ENCODE results near the gene MYH11.
"Not testable (repeated sequence)": the region's sequence is repeated elsewhere in the genome, so short reads cannot be mapped to it uniquely, and the experiment has no call there.

Gene MYH11

GRCh38 chr16:15714393-15715172 is 142.2 kb downstream of the MYH11 start:
- TF ChIP-seq JUND (IDR thresholded peaks at IDR 0.05; ENCODE audit: low read depth), result no peak
- in situ Hi-C loops (cut with HindIII; ENCODE audit: low pct_unique_long_range_greater_than_20kb, low sequenced_read_pairs), result no loop called here
- DNase-seq (ENCODE audit: low read depth in 1 of 2, low spot score in 1 of 2), result no peak

DNA sequence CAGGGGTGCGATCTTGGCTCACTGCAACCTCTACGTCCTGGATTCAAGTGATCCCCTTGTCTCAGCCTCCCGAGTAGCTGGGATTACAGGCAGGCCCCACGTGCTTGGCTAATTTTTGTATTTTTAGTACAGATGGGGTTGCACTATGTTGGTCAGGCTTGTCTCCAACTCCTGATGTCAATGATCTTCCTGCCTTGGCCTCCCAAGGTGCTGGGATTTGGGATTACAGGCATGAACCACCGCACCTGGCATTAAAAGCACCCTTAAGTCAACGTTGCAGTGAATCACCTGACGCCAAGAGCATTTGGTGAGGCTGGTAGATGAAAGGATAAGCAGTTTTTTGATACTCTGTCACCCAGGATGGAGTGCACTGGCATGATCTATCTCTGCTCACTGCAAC is 147.8 kb downstream of the MYH11 start:
- DNase-seq (ENCODE audit: low read depth in 1 of 2, low spot score in 1 of 2), result no peak
- TF ChIP-seq JUND (IDR thresholded peaks at IDR 0.05; ENCODE audit: low read depth), result no peak
- in situ Hi-C loops (cut with HindIII; ENCODE audit: low pct_unique_long_range_greater_than_20kb, low sequenced_read_pairs), result no loop called here

- DNase-seq (ENCODE audit: low read depth in 1 of 2, low spot score in 1 of 2), result no peak
- no peak for TF ChIP-seq JUND (IDR thresholded peaks at IDR 0.05; ENCODE audit: low read depth)
- in situ Hi-C loops (cut with HindIII; ENCODE audit: low pct_unique_long_range_greater_than_20kb, low sequenced_read_pairs), result no loop called here
Measured at GRCh38 chr16:15708096-15708495, 148.7 kb downstream of the MYH11 start.

DNA sequence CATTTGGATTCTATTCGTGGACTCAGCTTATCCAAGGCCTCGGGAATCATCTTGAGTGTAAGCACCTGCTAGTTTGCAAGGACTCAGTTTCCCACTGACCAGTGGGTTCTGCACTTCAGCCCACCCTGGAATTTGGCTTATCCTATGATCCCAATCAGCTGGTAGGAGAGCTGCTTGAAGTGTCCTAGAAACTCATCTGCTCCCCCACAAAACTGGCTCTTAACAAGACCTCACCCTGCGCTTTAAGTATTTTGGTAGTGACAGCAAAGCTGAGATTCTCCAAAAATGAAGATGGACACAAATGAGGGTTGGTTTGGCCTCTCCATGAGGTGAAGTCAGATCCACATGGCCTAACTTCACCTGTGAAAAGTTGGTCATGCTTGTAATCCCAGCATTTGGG is 149.5 kb downstream of the MYH11 start:
- DNase-seq (ENCODE audit: low read depth in 1 of 2, low spot score in 1 of 2), result no peak
- in situ Hi-C loops (cut with HindIII; ENCODE audit: low pct_unique_long_range_greater_than_20kb, low sequenced_read_pairs), result no loop called here
- TF ChIP-seq JUND (IDR thresholded peaks at IDR 0.05; ENCODE audit: low read depth), result no peak

- no peak for TF ChIP-seq JUND (IDR thresholded peaks at IDR 0.05; ENCODE audit: low read depth)
- in situ Hi-C loops (cut with HindIII; ENCODE audit: low pct_unique_long_range_greater_than_20kb, low sequenced_read_pairs), result no loop called here
- DNase-seq (ENCODE audit: low read depth in 1 of 2, low spot score in 1 of 2), result no peak
Measured at GRCh38 chr16:15705064-15705565, 151.7 kb downstream of the MYH11 start.

- in situ Hi-C loops (cut with HindIII; ENCODE audit: low pct_unique_long_range_greater_than_20kb, low sequenced_read_pairs), result no loop called here
- peak; percentile 59 to 73 for DNase-seq (ENCODE audit: low read depth in 1 of 2, low spot score in 1 of 2)
- TF ChIP-seq JUND (IDR thresholded peaks at IDR 0.05; ENCODE audit: low read depth), result no peak
Measured at GRCh38 chr16:15704545-15704987, 152.3 kb downstream of the MYH11 start.

- no peak for DNase-seq (ENCODE audit: low read depth in 1 of 2, low spot score in 1 of 2)
- no peak for TF ChIP-seq JUND (IDR thresholded peaks at IDR 0.05; ENCODE audit: low read depth)
- in situ Hi-C loops (cut with HindIII; ENCODE audit: low pct_unique_long_range_greater_than_20kb, low sequenced_read_pairs), result no loop called here
Measured at GRCh38 chr16:15703029-15703736, 153.6 kb downstream of the MYH11 start.

GRCh38 chr16:15701975-15702970 is 154.6 kb downstream of the MYH11 start:
- in situ Hi-C loops (cut with HindIII; ENCODE audit: low pct_unique_long_range_greater_than_20kb, low sequenced_read_pairs), result no loop called here
- no peak for DNase-seq (ENCODE audit: low read depth in 1 of 2, low spot score in 1 of 2)
- no peak for TF ChIP-seq JUND (IDR thresholded peaks at IDR 0.05; ENCODE audit: low read depth)

DNA sequence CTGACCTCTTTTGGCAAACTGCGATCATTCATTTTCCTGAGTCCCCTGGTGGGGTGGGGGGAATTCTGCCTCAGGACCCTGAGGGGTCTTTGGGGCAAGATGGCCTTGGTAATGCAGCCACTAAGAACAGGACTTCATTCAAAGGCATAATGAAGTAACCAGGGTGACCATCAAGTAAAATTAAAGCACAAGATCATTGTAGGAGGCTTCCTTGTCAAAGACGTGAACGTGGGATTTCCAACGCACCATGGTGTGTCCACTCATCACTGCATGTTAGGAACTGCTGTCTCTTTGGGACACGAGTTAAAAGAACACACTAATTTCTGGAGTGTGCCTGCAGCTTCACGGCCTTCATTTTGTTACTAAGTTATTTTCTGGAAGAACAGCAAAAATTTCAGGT is 155.5 kb downstream of the MYH11 start:
- in situ Hi-C loops (cut with HindIII; ENCODE audit: low pct_unique_long_range_greater_than_20kb, low sequenced_read_pairs), result no loop called here
- no peak for TF ChIP-seq JUND (IDR thresholded peaks at IDR 0.05; ENCODE audit: low read depth)
- DNase-seq (ENCODE audit: low read depth in 1 of 2, low spot score in 1 of 2), result no peak

DNA sequence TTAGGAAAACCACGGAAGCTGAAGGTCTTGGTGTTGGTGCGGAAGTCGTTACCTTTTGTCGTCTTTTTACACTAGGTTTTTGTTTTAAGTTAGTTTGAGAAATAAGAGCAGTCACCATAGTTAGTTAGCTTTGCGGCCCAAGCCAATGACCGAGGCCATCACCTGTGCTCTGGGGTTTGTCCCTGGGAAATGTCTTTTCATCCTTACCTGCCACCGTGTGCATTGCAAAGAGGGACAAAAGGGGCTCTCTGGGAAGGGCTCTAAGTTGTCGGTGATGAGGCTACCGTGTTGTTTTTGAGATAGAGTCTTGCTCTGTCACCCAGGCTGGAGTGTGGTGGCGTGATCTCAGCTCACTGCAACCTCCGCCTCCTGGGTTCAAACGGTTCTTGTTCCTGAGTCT is 157.0 kb downstream of the MYH11 start:
- no peak for DNase-seq (ENCODE audit: low read depth in 1 of 2, low spot score in 1 of 2)
- in situ Hi-C loops (cut with HindIII; ENCODE audit: low pct_unique_long_range_greater_than_20kb, low sequenced_read_pairs), result no loop called here
- no peak for TF ChIP-seq JUND (IDR thresholded peaks at IDR 0.05; ENCODE audit: low read depth)

GRCh38 chr16:15694499-15694898 is 162.3 kb downstream of the MYH11 start:
- TF ChIP-seq JUND (IDR thresholded peaks at IDR 0.05; ENCODE audit: low read depth), result no peak
- no peak for DNase-seq (ENCODE audit: low read depth in 1 of 2, low spot score in 1 of 2)
- in situ Hi-C loops (cut with HindIII; ENCODE audit: low pct_unique_long_range_greater_than_20kb, low sequenced_read_pairs), result no loop called here

- in situ Hi-C loops (cut with HindIII; ENCODE audit: low pct_unique_long_range_greater_than_20kb, low sequenced_read_pairs); DNase-seq (ENCODE audit: low read depth in 1 of 2, low spot score in 1 of 2): not testable (repeated sequence)
Measured at GRCh38 chr16:15692508-15692907, 164.3 kb downstream of the MYH11 start.

Data from T47D (cell line).